IMR-90 (cell line): Measurements from ENCODE around the gene GNB5. TPM values are rescaled to one million over a fixed set of nuclear protein-coding genes. Genes with fewer than 3 reads are reported as not detected.
A peak's percentile ranks its signal among the peaks of the same experiment; 100 is the strongest.

Experiments used
- ATAC-seq: fragments of 200-7000 bp; cut with Tn5 transposase; 2 replicates; pipeline ENCODE4 v1.9.1; 2020; ENCODE audit warnings: low read depth, mild to moderate bottlenecking, moderate library complexity
- BruUV-seq: library from RNA; stranded (reverse); fragments of 400-500 nt; replicated peaks from 2 replicates; lab custom pipeline; 2021; lab: Mats Ljungman, UMichigan
- CTCF ChIA-PET: fragments of 300-600 bp; formaldehyde crosslinking; extraction: SDS; loops from one replicate; lab custom pipeline; 2021; ENCODE audit warnings: antibody characterized with exemption; lab: Yijun Ruan, JAX
- POLR2A ChIA-PET: fragments of 300-600 bp; sonication (Branson Sonifier 250); formaldehyde crosslinking; loops from one replicate; lab custom pipeline; 2022; ENCODE audit warnings: antibody characterized with exemption; ENCODE audit not compliant: unreplicated experiment; lab: Charles Lee
- DNase-seq: peaks from one replicate; pipeline ENCODE4 v3.0.0; 2013
- H2AFZ ChIP-seq: replicated peaks from 2 replicates; pipeline ENCODE3; 2013; ENCODE audit warnings: low read length, mild to moderate bottlenecking; ENCODE audit not compliant: poor library complexity
- H2AK5ac ChIP-seq: 2 replicates; pipeline ENCODE4 v1.6.1; 2013; ENCODE audit warnings: low read depth, low read length, inconsistent platforms
- H2AK9ac ChIP-seq: replicated peaks from 2 replicates; pipeline ENCODE3; 2013; ENCODE audit warnings: mild to moderate bottlenecking, low read depth, low read length, moderate library complexity; ENCODE audit not compliant: poor library complexity
- H2BK120ac ChIP-seq: 2 replicates; pipeline ENCODE4 v1.6.1; 2013; ENCODE audit warnings: low read depth, low read length, inconsistent platforms
- H2BK15ac ChIP-seq: 3 replicates; pipeline ENCODE4 v1.6.1; 2013; ENCODE audit warnings: low read depth, low read length, inconsistent platforms
- H2BK20ac ChIP-seq: 2 replicates; pipeline ENCODE4 v1.6.1; 2013; ENCODE audit warnings: low read depth, mild to moderate bottlenecking, inconsistent platforms, low read length, moderate library complexity
- H2BK5ac ChIP-seq: 2 replicates; pipeline ENCODE4 v1.6.1; 2013; ENCODE audit warnings: mild to moderate bottlenecking, low read depth, low read length, inconsistent platforms; ENCODE audit not compliant: poor library complexity, severe bottlenecking
- H3K14ac ChIP-seq: replicated peaks from 2 replicates; pipeline ENCODE4 v1.6.1; 2013; ENCODE audit warnings: low read depth, low read length, inconsistent platforms
- H3K18ac ChIP-seq: 2 replicates; pipeline ENCODE4 v1.6.1; 2013; ENCODE audit warnings: low read depth, low read length, control low read depth
- H3K23ac ChIP-seq: 2 replicates; pipeline ENCODE4 v1.6.1; 2013; ENCODE audit warnings: low read depth, low read length, inconsistent platforms
- H3K27ac ChIP-seq: 2 replicates; pipeline ENCODE4 v1.5.1; 2013; ENCODE audit warnings: mild to moderate bottlenecking, control low read depth, low read length; ENCODE audit not compliant: insufficient read depth
- H3K27me3 ChIP-seq: 2 replicates; pipeline ENCODE4 v1.6.1; 2013; ENCODE audit warnings: low read length; ENCODE audit not compliant: control insufficient read depth, insufficient read depth
- H3K36me3 ChIP-seq: 2 replicates; pipeline ENCODE4 v1.6.1; 2013; ENCODE audit warnings: low read length, mixed read lengths; ENCODE audit not compliant: control insufficient read depth, insufficient read depth
- H3K4ac ChIP-seq: 2 replicates; pipeline ENCODE4 v1.6.1; 2013; ENCODE audit warnings: low read depth, low read length, inconsistent platforms
- H3K4me1 ChIP-seq: 2 replicates; pipeline ENCODE4 v1.6.1; 2013; ENCODE audit warnings: low read length, mixed read lengths; ENCODE audit not compliant: control insufficient read depth, insufficient read depth
- H3K4me2 ChIP-seq: 2 replicates; pipeline ENCODE4 v1.6.1; 2013; ENCODE audit warnings: low read depth, mild to moderate bottlenecking, control low read depth, low read length, moderate library complexity
- H3K4me3 ChIP-seq: 2 replicates; pipeline ENCODE4 v1.5.1; 2013; ENCODE audit warnings: low read depth, mild to moderate bottlenecking, control low read depth, low read length, moderate library complexity; ENCODE audit not compliant: insufficient read depth
- H3K56ac ChIP-seq: 2 replicates; pipeline ENCODE4 v1.6.1; 2013; ENCODE audit warnings: low read length, inconsistent platforms; ENCODE audit not compliant: insufficient read depth; ENCODE audit errors: extremely low read depth
- H3K79me1 ChIP-seq, 2 experiments: 2 replicates each; pipeline ENCODE4 v1.6.1; 2013; ENCODE audit warnings: low read length in 2 of 2, inconsistent platforms in 1 of 2, low read depth in 1 of 2
- H3K9ac ChIP-seq: 2 replicates; pipeline ENCODE4 v1.6.1; 2013; ENCODE audit warnings: low read depth, low read length, control low read depth
- H3K9me1 ChIP-seq: 2 replicates; pipeline ENCODE4 v1.6.1; 2013; ENCODE audit warnings: low read length, inconsistent platforms; ENCODE audit not compliant: insufficient read depth
- H3K9me3 ChIP-seq: 2 replicates; pipeline ENCODE4 v1.6.1; 2013; ENCODE audit warnings: low read length; ENCODE audit not compliant: control insufficient read depth, insufficient read depth
- H4K20me1 ChIP-seq: 2 replicates; pipeline ENCODE4 v1.6.1; 2013; ENCODE audit warnings: low read length, inconsistent platforms; ENCODE audit not compliant: insufficient read depth
- H4K5ac ChIP-seq: 2 replicates; pipeline ENCODE4 v1.6.1; 2013; ENCODE audit warnings: mild to moderate bottlenecking, low read depth, low read length, control low read depth
- H4K8ac ChIP-seq, 2 experiments: 2 replicates each; pipeline ENCODE4 v1.6.1; 2013; ENCODE audit warnings: low read depth in 2 of 2, low read length in 2 of 2, control low read depth in 1 of 2, inconsistent platforms in 1 of 2
- H4K91ac ChIP-seq: 2 replicates; pipeline ENCODE4 v1.6.1; 2013; ENCODE audit warnings: low read depth, low read length, inconsistent platforms; ENCODE audit not compliant: insufficient read depth
- BHLHE40 ChIP-seq: fragments of 150-350 bp; IDR thresholded peaks from 2 replicates; pipeline ENCODE4 v1.6.1; 2016; ENCODE audit warnings: mild to moderate bottlenecking, low read depth, low read length
- ELK1 ChIP-seq: fragments of 150-350 bp; IDR thresholded peaks from 2 replicates; pipeline ENCODE4 v1.6.1; 2016; ENCODE audit warnings: low read depth, mild to moderate bottlenecking, low read length, moderate library complexity, borderline replicate concordance
- FOS ChIP-seq: fragments of 150-350 bp; IDR thresholded peaks from 2 replicates; pipeline ENCODE4 v1.6.1; 2016; ENCODE audit warnings: low read depth, low read length
- MAFK ChIP-seq: IDR thresholded peaks from 2 replicates; pipeline ENCODE4 v1.6.1; 2012; ENCODE audit warnings: low read depth, low read length, improper control_type of control experiment
- NFE2L2 ChIP-seq: fragments of 150-350 bp; IDR thresholded peaks from 2 replicates; pipeline ENCODE4 v1.6.1; 2016; ENCODE audit warnings: low read depth, mild to moderate bottlenecking, low read length
- RFX5 ChIP-seq: IDR thresholded peaks from 2 replicates; pipeline ENCODE4 v1.8.0; 2012; ENCODE audit warnings: low read depth, mild to moderate bottlenecking, low read length, moderate library complexity
- WGBS, 2 experiments: methylation state at CpG; one replicate each; pipeline versions ENCODE4 v1.1.5 to v1.1.7; 2013; ENCODE audit warnings: missing lambda C conversion rate in 2 of 2; ENCODE audit not compliant: insufficient read length in 1 of 2; ENCODE audit errors: extremely low coverage in 2 of 2; 5-methylcytosine and 5-hydroxymethylcytosine counted together
- dilution Hi-C: fragments of 300-500 bp; cut with HindIII; formaldehyde crosslinking; loops from one replicate; pipeline ENCODE4 v1.14.3; 2018; ENCODE audit warnings: low sequenced_read_pairs; ENCODE audit not compliant: unreplicated experiment
- in situ Hi-C: fragments of 300-500 bp; cut with MboI; formaldehyde crosslinking; loops from 3 replicates; pipeline ENCODE4 v1.14.3; 2019; ENCODE audit warnings: low sequenced_read_pairs, inconsistent platforms, mixed read lengths
- intact Hi-C: fragments of 100-400 bp; cut with micrococcal nuclease; formaldehyde crosslinking; loops from 2 replicates; pipeline ENCODE4 v1.10.0; 2022
- polyA plus RNA-seq, 3 experiments: library from polyadenylated mRNA; depleted of rRNA; stranded (reverse); fragments of >200 nt; gene quantifications; 2 replicates each; pipeline ENCODE4 v1.2.3, GENCODE V29; 2012; ENCODE audit warnings: low replicate concordance in 1 of 3
- total RNA-seq: library from RNA; depleted of rRNA; stranded (reverse); fragments of >200 nt; gene quantifications from 2 replicates; pipeline ENCODE4 v1.2.3, GENCODE V29; 2012

Gene GNB5
- total and polyA plus RNA-seq, 2 of the 4 experiments (the other 2 are of a cell fraction), result 27.7 to 33.2 TPM

GRCh38 chr15:52103217-52104207 is 87.7 kb downstream of the GNB5 start:
- H3K4me1 ChIP-seq, result peaks cover 7% of the 10 kb centered on the region
- peak overlapping the region; percentile 33 for H3K18ac ChIP-seq
- H4K5ac ChIP-seq, result peak overlapping the region; percentile 4; the same call in 1 of the 2 replicates
- H3K9me1 ChIP-seq, result peaks cover 6% of the 10 kb centered on the region
- in situ Hi-C loops, result no loop called here
- no peaks in the 10 kb centered on the region for H3K27me3 ChIP-seq
- peak overlapping the region; percentile 74 for H2BK5ac ChIP-seq
- intact Hi-C loops, result no loop called here
- 0 out of 4 replicates have a peak, but pooled peaks cover 0 to 4% of the 10 kb centered on the region in 2 experiments for H3K79me1 ChIP-seq
- BruUV-seq, result no TSS peak
- no peaks in the 10 kb centered on the region for H4K20me1 ChIP-seq
- H2AFZ ChIP-seq, result no peak overlapping the region
- 48% methylated on average over 2 of the region's 5 CpGs; no CpG with 5 or more reads in 1 of the 2 experiments for whole genome bisulfite sequencing, 2 experiments
- H3K14ac ChIP-seq, result peak overlapping the region; percentile 56; the same call in 1 of the 2 replicates
- no peaks in the 10 kb centered on the region for H3K36me3 ChIP-seq
- H3K4me2 ChIP-seq, result peak overlapping the region; percentile 42; the same call in 1 of the 2 replicates
- no peak overlapping the region for H2AK9ac ChIP-seq
- dilution Hi-C loops, result no loop called here
- ATAC-seq, result peak; percentile 73
- TF ChIP-seq RFX5, result peak; percentile 84
- TF ChIP-seq NFE2L2, result no peak
- TF ChIP-seq FOS, result peak; percentile 85
- TF ChIP-seq ELK1, result no peak
- peak; percentile 58 for TF ChIP-seq BHLHE40
- peak; percentile 12; the same call in 1 of the 2 replicates for TF ChIP-seq MAFK
- 0 out of 3 replicates have a peak overlapping the region, but pooled peaks have one; percentile 4 for H2BK15ac ChIP-seq
- no peak overlapping the region; the same call in 1 of the 2 replicates for H4K91ac ChIP-seq
- H3K9ac ChIP-seq, result no peak overlapping the region
- peak overlapping the region in 1 of 2 experiments; percentile 35; a peak in 2 of 4 replicates for H4K8ac ChIP-seq
- no peak overlapping the region for H2AK5ac ChIP-seq
- H3K9me3 ChIP-seq, result no peaks in the 10 kb centered on the region
- no peak overlapping the region for H3K4me3 ChIP-seq
- H2BK20ac ChIP-seq, result peak overlapping the region; percentile 73; the same call in 1 of the 2 replicates
- CTCF ChIA-PET, result interaction anchor here (1.6 kb wide), 1 partner anchor 10 kb away, joined by 4 read pairs; no protein-coding TSS in a partner anchor
- H3K4ac ChIP-seq, result peak overlapping the region; percentile 45
- POLR2A ChIA-PET, result no interaction called here
- peak; percentile 97 for DNase-seq
- H3K27ac ChIP-seq, result peak overlapping the region; percentile 15; the same call in 1 of the 2 replicates
- H3K23ac ChIP-seq, result no peak overlapping the region
- H3K56ac ChIP-seq, result no peak overlapping the region
- peak overlapping the region; percentile 61 for H2BK120ac ChIP-seq
